Keratinocyte (primary cell): ENCODE data around the gene RNF157.

ENCODE experiments used
- EZH2 ChIP-seq: IDR thresholded peaks from one replicate; pipeline ENCODE4 v1.6.1; 2012; ENCODE audit warnings: inconsistent platforms, mild to moderate bottlenecking, low read length, moderate library complexity
- TF ChIP-seq, protein P1 (sequence below), 3 experiments: IDR thresholded peaks in 1 of 3; conservative IDR thresholded peaks in 1 of 3; optimal IDR thresholded peaks in 1 of 3; 2 replicates in 2 of 3; 3 replicates in 1 of 3; pipeline versions ENCODE3 to v1.5.1; 2011; ENCODE audit warnings: low read length in 3 of 3, mild to moderate bottlenecking in 3 of 3, moderate library complexity in 2 of 3, control low read depth in 1 of 3, inconsistent platforms in 1 of 3; ENCODE audit not compliant: insufficient read depth in 2 of 3; ENCODE audit errors: extremely low read depth in 1 of 3

DNA sequence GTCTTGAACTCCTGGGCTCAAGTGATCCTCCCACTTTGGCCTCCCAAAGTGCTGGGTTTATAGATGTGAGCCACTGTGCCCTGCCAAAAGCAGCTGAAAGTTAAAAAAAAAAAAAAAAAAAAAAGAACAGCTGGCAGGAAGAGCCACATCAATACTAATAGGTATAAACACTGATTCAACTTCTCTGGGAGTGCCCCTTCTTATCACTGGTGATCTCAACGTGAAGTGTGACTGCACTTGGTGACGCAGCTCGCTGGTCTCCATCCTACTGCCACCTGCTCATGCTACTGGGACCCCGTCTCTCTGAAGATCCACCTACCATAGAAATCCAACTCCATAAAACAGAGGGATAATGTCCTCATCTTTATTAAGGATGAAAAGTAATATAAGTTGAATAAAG, 40.8 kb downstream of the RNF157 start:
- TF ChIP-seq, protein P1, sequence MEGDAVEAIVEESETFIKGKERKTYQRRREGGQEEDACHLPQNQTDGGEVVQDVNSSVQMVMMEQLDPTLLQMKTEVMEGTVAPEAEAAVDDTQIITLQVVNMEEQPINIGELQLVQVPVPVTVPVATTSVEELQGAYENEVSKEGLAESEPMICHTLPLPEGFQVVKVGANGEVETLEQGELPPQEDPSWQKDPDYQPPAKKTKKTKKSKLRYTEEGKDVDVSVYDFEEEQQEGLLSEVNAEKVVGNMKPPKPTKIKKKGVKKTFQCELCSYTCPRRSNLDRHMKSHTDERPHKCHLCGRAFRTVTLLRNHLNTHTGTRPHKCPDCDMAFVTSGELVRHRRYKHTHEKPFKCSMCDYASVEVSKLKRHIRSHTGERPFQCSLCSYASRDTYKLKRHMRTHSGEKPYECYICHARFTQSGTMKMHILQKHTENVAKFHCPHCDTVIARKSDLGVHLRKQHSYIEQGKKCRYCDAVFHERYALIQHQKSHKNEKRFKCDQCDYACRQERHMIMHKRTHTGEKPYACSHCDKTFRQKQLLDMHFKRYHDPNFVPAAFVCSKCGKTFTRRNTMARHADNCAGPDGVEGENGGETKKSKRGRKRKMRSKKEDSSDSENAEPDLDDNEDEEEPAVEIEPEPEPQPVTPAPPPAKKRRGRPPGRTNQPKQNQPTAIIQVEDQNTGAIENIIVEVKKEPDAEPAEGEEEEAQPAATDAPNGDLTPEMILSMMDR (optimal IDR thresholded peaks at IDR 0.05 in 1 of 3, IDR thresholded peaks at IDR 0.05 in 1 of 3, conservative IDR thresholded peaks at IDR 0.05 in 1 of 3; ENCODE audit: extremely low read depth in 1 of 3, insufficient read depth in 2 of 3, low read length in 3 of 3) = no peak
- TF ChIP-seq EZH2 = no peak
